Measurements from ENCODE around the gene ICAM5.

The ICAM5 gene

DNA sequence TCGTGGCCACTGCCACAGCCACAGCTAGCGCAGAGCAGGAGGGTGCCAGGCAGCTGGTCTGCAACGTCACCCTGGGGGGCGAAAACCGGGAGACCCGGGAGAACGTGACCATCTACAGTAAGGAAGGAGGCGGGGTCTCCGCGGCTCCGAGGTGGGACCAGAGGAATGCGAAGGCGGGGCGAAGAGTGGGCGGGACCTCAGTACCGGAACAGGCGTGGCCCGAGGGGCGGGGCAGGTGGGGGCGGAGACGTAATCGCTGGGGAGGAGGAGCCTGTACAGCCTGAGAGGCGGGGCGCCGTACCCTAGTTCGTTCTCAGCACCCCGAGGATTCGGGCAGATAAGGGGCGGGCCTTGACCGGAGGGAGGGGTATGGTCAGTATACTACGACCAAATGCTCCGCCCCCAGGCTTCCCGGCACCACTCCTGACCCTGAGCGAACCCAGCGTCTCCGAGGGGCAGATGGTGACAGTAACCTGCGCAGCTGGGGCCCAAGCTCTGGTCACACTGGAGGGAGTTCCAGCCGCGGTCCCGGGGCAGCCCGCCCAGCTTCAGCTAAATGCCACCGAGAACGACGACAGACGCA, 2.5 kb downstream of the ICAM5 start:
- peak overlapping the region; percentile 75 for H3K4me3 ChIP-seq (ENCODE audit: low read depth, low read length)
- TF ChIP-seq, protein P1, sequence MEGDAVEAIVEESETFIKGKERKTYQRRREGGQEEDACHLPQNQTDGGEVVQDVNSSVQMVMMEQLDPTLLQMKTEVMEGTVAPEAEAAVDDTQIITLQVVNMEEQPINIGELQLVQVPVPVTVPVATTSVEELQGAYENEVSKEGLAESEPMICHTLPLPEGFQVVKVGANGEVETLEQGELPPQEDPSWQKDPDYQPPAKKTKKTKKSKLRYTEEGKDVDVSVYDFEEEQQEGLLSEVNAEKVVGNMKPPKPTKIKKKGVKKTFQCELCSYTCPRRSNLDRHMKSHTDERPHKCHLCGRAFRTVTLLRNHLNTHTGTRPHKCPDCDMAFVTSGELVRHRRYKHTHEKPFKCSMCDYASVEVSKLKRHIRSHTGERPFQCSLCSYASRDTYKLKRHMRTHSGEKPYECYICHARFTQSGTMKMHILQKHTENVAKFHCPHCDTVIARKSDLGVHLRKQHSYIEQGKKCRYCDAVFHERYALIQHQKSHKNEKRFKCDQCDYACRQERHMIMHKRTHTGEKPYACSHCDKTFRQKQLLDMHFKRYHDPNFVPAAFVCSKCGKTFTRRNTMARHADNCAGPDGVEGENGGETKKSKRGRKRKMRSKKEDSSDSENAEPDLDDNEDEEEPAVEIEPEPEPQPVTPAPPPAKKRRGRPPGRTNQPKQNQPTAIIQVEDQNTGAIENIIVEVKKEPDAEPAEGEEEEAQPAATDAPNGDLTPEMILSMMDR (IDR thresholded peaks at IDR 0.05; ENCODE audit: insufficient read depth, low read depth, low read length, missing control alignments): no peak
- DNase-seq (ENCODE audit: low read depth): peak; percentile 95

DNA sequence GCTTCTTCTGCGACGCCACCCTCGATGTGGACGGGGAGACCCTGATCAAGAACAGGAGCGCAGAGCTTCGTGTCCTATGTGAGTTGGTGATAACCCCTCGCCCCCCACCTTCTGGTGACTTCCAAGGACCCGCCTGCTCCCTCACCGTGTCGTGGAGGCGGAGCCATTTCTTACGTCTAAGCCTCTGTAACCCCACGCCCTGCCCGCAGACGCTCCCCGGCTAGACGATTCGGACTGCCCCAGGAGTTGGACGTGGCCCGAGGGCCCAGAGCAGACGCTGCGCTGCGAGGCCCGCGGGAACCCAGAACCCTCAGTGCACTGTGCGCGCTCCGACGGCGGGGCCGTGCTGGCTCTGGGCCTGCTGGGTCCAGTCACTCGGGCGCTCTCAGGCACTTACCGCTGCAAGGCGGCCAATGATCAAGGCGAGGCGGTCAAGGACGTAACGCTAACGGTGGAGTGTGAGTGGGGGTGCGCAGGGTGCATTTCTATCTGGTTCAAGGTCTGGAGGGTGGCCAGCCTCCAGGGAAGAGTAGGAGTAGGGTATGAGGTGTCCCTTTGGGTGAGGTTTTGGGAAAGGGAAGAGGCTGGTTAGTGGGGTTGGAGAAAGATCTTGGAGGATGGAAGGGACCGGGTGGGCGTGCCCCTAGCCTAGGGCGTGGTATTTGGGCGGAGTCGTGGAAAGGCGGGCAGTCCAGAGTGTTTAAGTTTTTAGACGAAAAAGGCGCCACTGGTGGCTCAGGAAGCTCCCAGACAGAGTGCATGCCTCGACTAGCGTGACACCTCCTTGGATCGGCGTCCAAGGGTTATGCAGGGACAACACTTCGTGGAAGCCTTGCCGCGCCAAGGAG, 3.3 kb downstream of the ICAM5 start:
- TF ChIP-seq, protein P1 (IDR thresholded peaks at IDR 0.05; ENCODE audit: insufficient read depth, low read depth, low read length, missing control alignments): no peak
- H3K4me3 ChIP-seq (ENCODE audit: low read depth, low read length): peak overlapping the region; percentile 37
- DNase-seq (ENCODE audit: low read depth): no peak

DNA sequence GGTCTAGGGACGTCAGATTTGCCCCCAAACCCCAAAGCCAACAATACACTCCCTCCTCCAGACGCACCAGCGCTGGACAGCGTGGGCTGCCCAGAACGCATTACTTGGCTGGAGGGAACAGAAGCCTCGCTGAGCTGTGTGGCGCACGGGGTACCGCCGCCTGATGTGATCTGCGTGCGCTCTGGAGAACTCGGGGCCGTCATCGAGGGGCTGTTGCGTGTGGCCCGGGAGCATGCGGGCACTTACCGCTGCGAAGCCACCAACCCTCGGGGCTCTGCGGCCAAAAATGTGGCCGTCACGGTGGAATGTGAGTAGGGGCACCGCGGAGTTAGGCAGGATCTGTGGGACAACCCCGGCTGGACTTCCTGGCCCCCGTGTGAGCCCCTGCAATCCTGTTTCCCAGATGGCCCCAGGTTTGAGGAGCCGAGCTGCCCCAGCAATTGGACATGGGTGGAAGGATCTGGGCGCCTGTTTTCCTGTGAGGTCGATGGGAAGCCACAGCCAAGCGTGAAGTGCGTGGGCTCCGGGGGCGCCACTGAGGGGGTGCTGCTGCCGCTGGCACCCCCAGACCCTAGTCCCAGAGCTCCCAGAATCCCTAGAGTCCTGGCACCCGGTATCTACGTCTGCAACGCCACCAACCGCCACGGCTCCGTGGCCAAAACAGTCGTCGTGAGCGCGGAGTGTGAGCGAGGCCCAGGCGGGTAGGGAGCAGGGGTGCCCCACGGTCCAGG, 4.0 kb downstream of the ICAM5 start:
- TF ChIP-seq, protein P1 (IDR thresholded peaks at IDR 0.05; ENCODE audit: insufficient read depth, low read depth, low read length, missing control alignments): no peak
- no peak for DNase-seq (ENCODE audit: low read depth)
- no peak overlapping the region for H3K4me3 ChIP-seq (ENCODE audit: low read depth, low read length)

DNA sequence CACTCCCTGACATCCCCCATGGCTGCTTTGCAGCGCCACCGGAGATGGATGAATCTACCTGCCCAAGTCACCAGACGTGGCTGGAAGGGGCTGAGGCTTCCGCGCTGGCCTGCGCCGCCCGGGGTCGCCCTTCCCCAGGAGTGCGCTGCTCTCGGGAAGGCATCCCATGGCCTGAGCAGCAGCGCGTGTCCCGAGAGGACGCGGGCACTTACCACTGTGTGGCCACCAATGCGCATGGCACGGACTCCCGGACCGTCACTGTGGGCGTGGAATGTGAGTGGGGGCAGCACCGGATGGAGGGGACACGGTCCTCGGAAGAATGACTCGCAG, 4.6 kb downstream of the ICAM5 start:
- no peak for DNase-seq (ENCODE audit: low read depth)
- H3K4me3 ChIP-seq (ENCODE audit: low read depth, low read length): no peak overlapping the region
- TF ChIP-seq, protein P1 (IDR thresholded peaks at IDR 0.05; ENCODE audit: insufficient read depth, low read depth, low read length, missing control alignments): no peak

DNA sequence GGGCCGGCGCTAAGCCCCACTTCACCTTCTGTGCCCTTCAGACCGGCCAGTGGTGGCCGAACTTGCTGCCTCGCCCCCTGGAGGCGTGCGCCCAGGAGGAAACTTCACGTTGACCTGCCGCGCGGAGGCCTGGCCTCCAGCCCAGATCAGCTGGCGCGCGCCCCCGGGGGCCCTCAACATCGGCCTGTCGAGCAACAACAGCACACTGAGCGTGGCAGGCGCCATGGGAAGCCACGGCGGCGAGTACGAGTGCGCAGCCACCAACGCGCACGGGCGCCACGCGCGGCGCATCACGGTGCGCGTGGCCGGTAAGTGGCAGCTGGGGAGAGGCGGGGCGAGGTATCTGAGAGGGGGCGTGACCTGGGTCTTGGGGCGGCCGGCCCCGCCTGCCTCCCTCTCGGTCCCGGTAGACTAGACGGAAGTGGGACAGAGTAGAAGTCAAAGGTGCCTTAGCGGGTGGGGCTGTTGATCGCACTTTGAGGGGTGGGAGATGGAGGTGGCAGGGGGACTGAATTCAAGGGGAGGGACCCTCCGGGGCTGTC, 5.6 kb downstream of the ICAM5 start:
- peak overlapping the region; percentile 52 for H3K4me3 ChIP-seq (ENCODE audit: low read depth, low read length)
- DNase-seq (ENCODE audit: low read depth): peak; percentile 84
- TF ChIP-seq, protein P1 (IDR thresholded peaks at IDR 0.05; ENCODE audit: insufficient read depth, low read depth, low read length, missing control alignments): peak; percentile 8

DNA sequence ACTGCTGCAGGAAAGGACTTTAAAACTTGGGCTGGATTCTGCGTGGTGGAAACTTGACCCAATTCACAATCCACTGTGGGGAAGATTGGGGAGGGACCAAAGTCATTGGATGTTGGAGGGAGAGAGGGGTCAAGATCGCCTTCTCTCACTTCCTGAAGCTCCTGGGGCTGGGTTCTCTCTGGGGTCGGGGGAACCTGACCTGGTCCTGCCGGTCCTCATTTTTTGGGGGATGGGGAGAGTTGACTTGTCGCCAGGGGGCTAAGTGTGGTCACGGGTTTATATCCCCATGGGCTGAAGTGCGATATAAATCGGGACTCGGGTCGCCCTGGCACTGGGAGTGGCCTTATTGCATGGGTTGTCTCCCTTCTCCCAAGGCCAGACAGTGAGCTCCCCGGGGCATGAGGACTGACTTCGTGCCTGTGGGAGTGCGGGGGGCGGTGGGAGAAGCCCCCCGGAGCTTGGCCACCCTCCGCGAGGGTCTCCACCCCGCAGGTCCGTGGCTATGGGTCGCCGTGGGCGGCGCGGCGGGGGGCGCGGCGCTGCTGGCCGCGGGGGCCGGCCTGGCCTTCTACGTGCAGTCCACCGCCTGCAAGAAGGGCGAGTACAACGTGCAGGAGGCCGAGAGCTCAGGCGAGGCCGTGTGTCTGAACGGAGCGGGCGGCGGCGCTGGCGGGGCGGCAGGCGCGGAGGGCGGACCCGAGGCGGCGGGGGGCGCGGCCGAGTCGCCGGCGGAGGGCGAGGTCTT, 6.3 kb downstream of the ICAM5 start:
- peak overlapping the region; percentile 52 for H3K4me3 ChIP-seq (ENCODE audit: low read depth, low read length)

More for the DNA sequence above, 6.3 kb downstream of the ICAM5 start:
- TF ChIP-seq, protein P1 (IDR thresholded peaks at IDR 0.05; ENCODE audit: insufficient read depth, low read depth, low read length, missing control alignments): no peak
- no peak for DNase-seq (ENCODE audit: low read depth)

All from GM12865 (cell line).